ENCODE measurements around the gene ASPDH.

DNA sequence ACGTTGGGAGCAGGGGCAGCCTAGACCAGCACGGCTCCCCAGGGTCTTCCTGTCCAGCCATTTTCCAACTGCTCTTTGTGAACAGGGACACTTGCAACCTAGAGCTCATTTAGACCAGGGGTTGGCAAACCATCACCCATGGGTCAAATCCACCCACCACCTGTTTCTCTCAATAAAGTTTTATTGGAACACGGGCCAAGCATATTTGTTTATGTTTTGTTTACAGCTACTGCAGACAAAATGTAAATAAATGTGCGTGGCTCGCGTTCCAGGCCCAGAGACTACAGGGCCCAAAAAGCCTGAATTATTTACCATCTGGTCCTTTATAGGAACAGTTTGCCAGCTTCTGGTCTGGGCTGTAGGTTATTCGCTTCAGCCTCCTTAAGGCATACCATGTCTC is 50.7 kb downstream of the ASPDH start:
- TF ChIP-seq EZH2 (IDR thresholded peaks at IDR 0.05; ENCODE audit: insufficient read depth, poor library complexity, severe bottlenecking) (no peak), EZH2phosphoT487 (IDR thresholded peaks at IDR 0.05; ENCODE audit: insufficient read depth, low read depth) (no peak)

Measured in GM23248 (cell line).